HT-29 (cell line): ENCODE data around the gene CREB3L4. TPM values are rescaled to one million over a fixed set of nuclear protein-coding genes. Genes with fewer than 3 reads are reported as not detected.
A peak's percentile ranks its signal among the peaks of the same experiment; 100 is the strongest.

Experiments used
- DNase-seq: peaks from one replicate; pipeline ENCODE4 v3.0.0-alpha.2; 2015; ENCODE audit warnings: low spot score
- total RNA-seq: library from RNA; depleted of rRNA; stranded (reverse); fragments of >200 nt; shearing (Covaris generic); gene quantifications from 2 replicates; pipeline ENCODE4 v1.2.3, GENCODE V29; 2014; rRNA removed

CREB3L4 gene, protein sequence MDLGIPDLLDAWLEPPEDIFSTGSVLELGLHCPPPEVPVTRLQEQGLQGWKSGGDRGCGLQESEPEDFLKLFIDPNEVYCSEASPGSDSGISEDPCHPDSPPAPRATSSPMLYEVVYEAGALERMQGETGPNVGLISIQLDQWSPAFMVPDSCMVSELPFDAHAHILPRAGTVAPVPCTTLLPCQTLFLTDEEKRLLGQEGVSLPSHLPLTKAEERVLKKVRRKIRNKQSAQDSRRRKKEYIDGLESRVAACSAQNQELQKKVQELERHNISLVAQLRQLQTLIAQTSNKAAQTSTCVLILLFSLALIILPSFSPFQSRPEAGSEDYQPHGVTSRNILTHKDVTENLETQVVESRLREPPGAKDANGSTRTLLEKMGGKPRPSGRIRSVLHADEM
- total RNA-seq: 23.2 and 24.7 TPM in 2 replicates

- peak; percentile 96 for DNase-seq
These were observed at the start of gene CREB3L4 for GRCh38 chr1:153967107-153967999. CREB3L4 (plus strand) TSS chr1:153967902; CDS start chr1:153968526, 624 bp downstream.

- DNase-seq: peak; percentile 15
These were observed 47.5 kb upstream of the CREB3L4 start for GRCh38 chr1:153919876-153920852.

- no peak for DNase-seq
These were observed 46.5 kb upstream of the CREB3L4 start for GRCh38 chr1:153921080-153921802.

DNA sequence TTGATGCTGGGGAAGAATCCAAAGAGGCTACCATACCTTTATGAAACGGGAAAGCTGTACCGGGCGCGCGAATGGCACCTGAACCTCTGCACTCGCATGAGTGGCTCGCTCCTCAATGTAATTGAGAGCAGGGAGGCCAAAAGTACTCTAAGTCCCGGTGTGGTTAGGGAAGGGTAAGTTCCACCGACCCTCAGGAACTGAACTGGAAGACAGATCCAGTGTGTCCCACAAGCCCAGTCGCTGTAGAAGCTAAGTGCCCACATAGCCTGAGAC is 46.0 kb upstream of the CREB3L4 start:
- DNase-seq: peak; percentile 29

- DNase-seq: peak; percentile 69
These were observed 45.4 kb upstream of the CREB3L4 start for GRCh38 chr1:153922076-153922971.

GRCh38 chr1:153922972-153923925 is 44.5 kb upstream of the CREB3L4 start, which contains the start of gene GATAD2B:
GATAD2B (minus strand) TSS chr1:153922972; CDS start chr1:153828347, 94,625 bp downstream.
- DNase-seq: peak; percentile 99

- no peak for DNase-seq
These were observed 41.3 kb upstream of the CREB3L4 start for GRCh38 chr1:153926405-153926804.

GRCh38 chr1:153928245-153928644 is 39.5 kb upstream of the CREB3L4 start:
- no peak for DNase-seq

DNA sequence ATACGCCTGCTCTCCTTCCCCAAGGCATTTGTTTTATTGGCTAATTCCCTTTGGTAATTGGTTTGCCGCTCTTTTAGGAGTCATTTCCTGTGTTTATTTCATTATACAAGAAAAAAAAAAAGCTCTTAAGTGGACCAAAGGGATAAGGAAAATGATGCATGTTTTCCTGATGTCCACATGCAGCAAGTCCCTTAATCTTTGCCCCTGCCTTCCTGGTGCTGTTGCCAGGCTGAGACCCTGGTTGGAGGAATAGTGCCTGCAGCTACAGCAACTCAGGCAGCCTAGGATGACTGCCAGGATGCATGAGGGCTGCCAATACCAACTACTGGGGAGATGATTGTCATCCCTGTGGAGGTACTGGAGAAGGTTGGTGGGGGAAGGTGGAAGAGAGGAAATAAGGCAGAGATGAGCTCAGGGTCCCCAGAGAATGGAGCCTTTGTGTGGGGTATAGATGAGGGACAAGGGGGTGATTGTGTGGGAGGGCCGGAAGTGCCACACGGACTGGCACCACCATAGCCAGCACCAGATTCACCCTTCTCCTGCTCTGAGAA is 38.8 kb upstream of the CREB3L4 start:
- no peak for DNase-seq

DNA sequence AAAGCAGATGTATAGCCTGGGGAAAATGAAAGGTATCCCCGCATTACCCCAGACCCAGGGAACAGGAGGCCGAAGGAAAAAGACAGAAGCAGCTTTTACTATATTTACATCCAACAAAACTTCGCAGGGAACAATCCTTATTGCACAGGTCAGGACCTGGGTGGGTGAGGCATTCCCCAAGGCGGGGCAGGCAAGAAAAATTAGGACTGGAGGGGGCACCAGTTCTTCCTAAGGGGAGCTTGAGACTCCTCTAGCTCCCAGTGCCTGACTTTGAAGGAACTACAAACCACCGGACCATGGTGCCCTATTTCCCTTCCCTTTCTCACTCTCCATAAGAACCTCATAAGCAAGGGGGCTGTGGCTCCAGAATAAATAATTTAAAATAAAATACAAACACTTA is 38.3 kb upstream of the CREB3L4 start:
- no peak for DNase-seq

GRCh38 chr1:153929981-153930948 is 37.4 kb upstream of the CREB3L4 start:
- DNase-seq: no peak

DNA sequence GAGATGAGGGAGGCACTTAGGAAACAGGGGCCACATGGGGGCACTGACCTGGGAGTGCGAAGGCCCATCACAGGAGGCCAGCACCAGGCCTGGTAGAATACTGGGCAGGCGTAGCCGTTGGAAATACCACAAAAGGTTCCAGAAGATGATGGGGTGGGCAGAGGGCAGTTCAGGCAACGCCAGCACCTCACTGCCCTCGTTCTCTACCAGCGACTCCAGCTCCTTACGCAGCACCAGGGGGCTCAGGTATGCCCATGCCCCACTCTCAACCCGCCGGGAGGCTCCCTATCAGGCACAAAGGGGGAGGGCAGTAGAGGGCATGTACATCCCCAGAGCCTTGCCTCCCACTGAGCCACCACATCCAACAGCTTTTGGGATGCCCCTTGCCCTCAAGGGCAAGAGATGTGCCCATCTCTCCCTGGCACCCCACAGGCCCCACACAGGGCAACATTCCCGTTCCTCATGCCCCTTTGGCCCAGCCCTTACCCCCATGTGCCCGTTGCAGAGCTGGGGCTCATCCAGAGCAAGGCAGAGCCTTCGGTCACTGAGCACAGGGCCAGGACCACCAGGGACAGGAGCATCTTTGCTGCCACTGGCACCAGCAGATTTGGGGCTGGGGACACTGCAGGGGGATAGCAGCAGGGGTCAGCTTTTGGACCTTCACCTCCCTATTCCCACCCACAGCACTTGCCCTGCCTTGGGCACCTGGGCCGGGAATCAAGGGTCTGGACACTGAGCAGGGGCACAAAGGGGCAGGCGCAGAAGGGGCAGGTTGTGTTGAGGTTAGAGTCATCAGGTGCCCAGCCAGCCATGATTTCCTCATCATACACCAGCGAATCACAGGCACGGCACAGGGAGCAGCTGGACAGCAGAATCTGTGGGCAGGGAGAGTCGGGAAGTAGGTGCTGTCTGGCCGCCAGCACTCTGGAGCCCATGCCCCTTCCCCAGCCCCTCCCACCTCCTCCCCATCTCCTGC is 35.3 kb upstream of the CREB3L4 start:
- DNase-seq: no peak

- no peak for DNase-seq
These were observed 34.3 kb upstream of the CREB3L4 start for GRCh38 chr1:153933430-153933829.

DNA sequence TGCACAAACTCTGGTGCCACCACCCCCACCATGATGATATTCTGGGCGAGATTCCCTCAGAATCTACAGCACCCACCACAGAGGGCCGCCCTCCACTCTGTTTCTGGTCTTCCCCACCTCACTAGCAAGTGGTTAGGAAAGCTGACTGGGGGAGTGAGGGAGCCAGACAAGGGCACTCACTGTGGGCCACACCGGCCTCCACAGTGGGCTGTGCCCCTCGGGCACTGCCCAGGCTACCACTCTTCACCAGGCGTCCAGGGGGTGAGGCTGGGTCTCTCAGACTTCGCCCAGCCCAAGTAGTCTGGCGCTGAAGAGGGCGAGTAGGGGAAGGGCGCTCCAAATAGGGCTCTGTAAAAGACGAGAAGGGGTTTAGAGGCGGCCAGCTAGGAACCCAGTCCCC is 33.7 kb upstream of the CREB3L4 start:
- no peak for DNase-seq

GRCh38 chr1:153934746-153935145 is 33.0 kb upstream of the CREB3L4 start:
- DNase-seq: no peak
